Measurements from ENCODE around the gene GBGT1. TPM values are rescaled to one million over a fixed set of nuclear protein-coding genes. Genes with fewer than 3 reads are reported as not detected.
A peak's percentile ranks its signal among the peaks of the same experiment; 100 is the strongest.

Gene GBGT1
- total RNA-seq, 3 donors from 2014 or later = 4.3 to 14.0 (median 8.6) TPM

GRCh38 chr9:133186736-133187135 is 23.0 kb upstream of the GBGT1 start:
- ATAC-seq = no peak
- H3K36me3 ChIP-seq (ENCODE audit: low read depth) = no peaks in the 10 kb centered on the region
- TF ChIP-seq CTCF (IDR thresholded peaks at IDR 0.05) = no peak
- no peak overlapping the region for H3K4me3 ChIP-seq
- H3K9me3 ChIP-seq = no peaks in the 10 kb centered on the region
- intact Hi-C loops (cut with DNase I, micrococcal nuclease) = loop anchor here (10.0 kb wide), 2 partner anchors 138 to 298 kb away; no protein-coding TSS in a partner anchor
- H3K4me1 ChIP-seq (ENCODE audit: low read depth) = no peaks in the 10 kb centered on the region
- peak in 1 of 3 donors; percentile 25 for DNase-seq

DNA sequence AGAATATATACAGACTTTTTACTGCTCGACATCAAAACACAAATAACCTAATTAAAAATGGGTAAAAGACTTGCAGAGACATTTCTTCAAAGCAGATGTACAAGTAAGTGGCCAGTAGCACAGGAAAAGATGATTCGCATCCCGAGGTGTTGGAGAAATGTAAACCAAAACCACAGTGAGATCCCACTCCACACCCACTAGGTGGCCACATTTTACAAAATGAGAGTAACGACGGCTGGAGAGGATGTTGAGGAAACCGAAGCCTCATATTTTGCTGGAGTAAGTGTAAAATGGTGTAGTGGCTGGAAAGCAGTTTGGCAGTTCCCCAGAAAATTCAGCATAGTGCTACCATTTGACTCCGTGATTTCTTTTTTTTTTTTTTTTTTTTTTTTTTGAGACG is 21.3 kb upstream of the GBGT1 start:
- peak in 1 of 3 donors; percentile 56 for DNase-seq
- no peaks in the 10 kb centered on the region for H3K9me3 ChIP-seq
- no peak for TF ChIP-seq CTCF (IDR thresholded peaks at IDR 0.05)

GRCh38 chr9:133182151-133182550 is 18.4 kb upstream of the GBGT1 start:
- Histone ChIP-seq H3K4me3 (no peak overlapping the region), H3K36me3 (ENCODE audit: low read depth) (no peaks in the 10 kb centered on the region), H3K4me1 (ENCODE audit: low read depth) (no peaks in the 10 kb centered on the region), H3K9me3 (no peaks in the 10 kb centered on the region)
- DNase-seq (no peak), ATAC-seq (no peak)
- TF ChIP-seq CTCF (IDR thresholded peaks at IDR 0.05) = no peak
- intact Hi-C loops (cut with DNase I, micrococcal nuclease) = loop anchor here (10.0 kb wide), 2 partner anchors 143 to 303 kb away; no protein-coding TSS in a partner anchor

More for the DNA sequence above, 21.3 kb upstream of the GBGT1 start:
- H3K36me3 ChIP-seq (ENCODE audit: low read depth) = no peaks in the 10 kb centered on the region
- intact Hi-C loops (cut with DNase I, micrococcal nuclease) = loop anchor here (10.0 kb wide), 2 partner anchors 140 to 300 kb away; no protein-coding TSS in a partner anchor
- peak; percentile 83 for ATAC-seq
- no peak overlapping the region for H3K4me3 ChIP-seq
- H3K4me1 ChIP-seq (ENCODE audit: low read depth) = no peaks in the 10 kb centered on the region

DNA sequence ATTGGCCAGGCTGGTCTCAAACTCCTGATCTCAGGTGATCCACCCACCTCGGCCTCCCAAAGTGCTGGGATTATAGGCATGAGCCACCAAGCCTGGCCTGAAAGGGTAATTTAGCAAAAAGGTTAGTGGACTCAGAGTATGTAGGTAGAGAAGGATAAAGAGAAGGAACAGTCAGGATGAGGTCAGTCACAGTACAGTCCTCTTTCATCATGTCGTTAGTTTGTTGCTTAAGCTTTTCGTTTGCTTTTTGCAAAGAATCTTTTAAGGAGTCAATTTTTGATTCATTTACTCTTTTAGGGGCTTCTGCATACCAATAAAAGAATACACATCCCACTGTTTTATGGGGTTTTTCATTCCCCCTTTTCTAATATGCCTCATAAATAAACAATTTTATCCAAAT is 17.8 kb upstream of the GBGT1 start:
- TF ChIP-seq CTCF (IDR thresholded peaks at IDR 0.05) = no peak
- Histone ChIP-seq H3K4me3 (no peak overlapping the region), H3K36me3 (ENCODE audit: low read depth) (no peaks in the 10 kb centered on the region), H3K4me1 (ENCODE audit: low read depth) (no peaks in the 10 kb centered on the region), H3K9me3 (no peaks in the 10 kb centered on the region)
- intact Hi-C loops (cut with DNase I, micrococcal nuclease) = loop anchor here (10.0 kb wide), 2 partner anchors 143 to 303 kb away; no protein-coding TSS in a partner anchor
- no peak for DNase-seq
- ATAC-seq = no peak

DNA sequence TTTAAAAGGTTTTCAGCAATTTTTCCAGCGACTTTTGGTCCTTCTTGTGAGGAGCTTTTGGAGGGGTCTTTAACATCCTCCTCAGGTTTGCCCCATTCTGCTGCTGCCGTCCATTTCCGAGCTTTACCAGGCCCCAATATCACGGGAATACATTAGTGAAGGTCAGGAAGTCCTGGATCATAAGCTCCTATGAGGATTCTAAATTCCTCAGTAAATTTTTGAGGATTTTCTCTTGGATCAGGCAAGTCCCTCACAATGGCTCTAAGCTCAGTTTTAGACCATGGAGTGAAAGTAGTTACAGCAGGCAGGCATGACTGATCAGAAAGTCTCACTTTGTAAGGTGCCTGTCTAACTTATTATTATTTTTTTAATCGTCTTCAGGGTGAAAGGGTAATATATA is 17.2 kb upstream of the GBGT1 start:
- H3K36me3 ChIP-seq (ENCODE audit: low read depth) = no peaks in the 10 kb centered on the region
- TF ChIP-seq CTCF (IDR thresholded peaks at IDR 0.05) = no peak
- ATAC-seq = no peak
- no peaks in the 10 kb centered on the region for H3K9me3 ChIP-seq
- H3K4me3 ChIP-seq = no peak overlapping the region
- DNase-seq = no peak
- intact Hi-C loops (cut with DNase I, micrococcal nuclease) = loop anchor here (10.0 kb wide), 2 partner anchors 144 to 304 kb away; no protein-coding TSS in a partner anchor
- no peaks in the 10 kb centered on the region for H3K4me1 ChIP-seq (ENCODE audit: low read depth)

DNA sequence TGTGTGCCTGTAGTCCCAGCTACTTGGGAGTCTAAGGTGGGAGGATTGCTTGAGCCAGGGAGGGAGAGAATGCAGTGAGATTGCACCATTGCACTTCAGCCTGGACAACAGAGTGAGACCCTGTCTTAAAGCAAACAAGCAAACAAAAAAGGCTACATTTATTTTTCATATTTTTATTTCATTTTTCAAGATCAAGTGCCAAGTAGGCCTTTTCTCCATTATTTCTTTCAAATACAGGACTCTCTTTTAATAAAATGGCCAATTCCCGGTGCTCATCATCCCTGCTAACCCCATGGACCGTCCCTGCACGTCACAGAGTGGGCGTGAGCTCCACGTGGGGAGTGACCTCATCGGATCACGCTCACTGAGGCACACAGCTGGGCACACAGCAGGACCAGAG is 9.3 kb upstream of the GBGT1 start:
- intact Hi-C loops (cut with DNase I, micrococcal nuclease) = no loop called here
- no peak for ATAC-seq
- Histone ChIP-seq H3K4me1 (ENCODE audit: low read depth) (no peaks in the 10 kb centered on the region), H3K9me3 (no peaks in the 10 kb centered on the region), H3K4me3 (no peak overlapping the region), H3K36me3 (ENCODE audit: low read depth) (no peaks in the 10 kb centered on the region)
- TF ChIP-seq CTCF (IDR thresholded peaks at IDR 0.05) = no peak
- no peak for DNase-seq
